Epidermal melanocyte (primary cell): ENCODE results near the gene FOXL2.

ENCODE experiments used
- DNase-seq: peaks from one replicate; pipeline ENCODE4 v3.0.0; 2011; ENCODE audit warnings: low spot score; ENCODE audit not compliant: insufficient read length

Gene FOXL2

DNA sequence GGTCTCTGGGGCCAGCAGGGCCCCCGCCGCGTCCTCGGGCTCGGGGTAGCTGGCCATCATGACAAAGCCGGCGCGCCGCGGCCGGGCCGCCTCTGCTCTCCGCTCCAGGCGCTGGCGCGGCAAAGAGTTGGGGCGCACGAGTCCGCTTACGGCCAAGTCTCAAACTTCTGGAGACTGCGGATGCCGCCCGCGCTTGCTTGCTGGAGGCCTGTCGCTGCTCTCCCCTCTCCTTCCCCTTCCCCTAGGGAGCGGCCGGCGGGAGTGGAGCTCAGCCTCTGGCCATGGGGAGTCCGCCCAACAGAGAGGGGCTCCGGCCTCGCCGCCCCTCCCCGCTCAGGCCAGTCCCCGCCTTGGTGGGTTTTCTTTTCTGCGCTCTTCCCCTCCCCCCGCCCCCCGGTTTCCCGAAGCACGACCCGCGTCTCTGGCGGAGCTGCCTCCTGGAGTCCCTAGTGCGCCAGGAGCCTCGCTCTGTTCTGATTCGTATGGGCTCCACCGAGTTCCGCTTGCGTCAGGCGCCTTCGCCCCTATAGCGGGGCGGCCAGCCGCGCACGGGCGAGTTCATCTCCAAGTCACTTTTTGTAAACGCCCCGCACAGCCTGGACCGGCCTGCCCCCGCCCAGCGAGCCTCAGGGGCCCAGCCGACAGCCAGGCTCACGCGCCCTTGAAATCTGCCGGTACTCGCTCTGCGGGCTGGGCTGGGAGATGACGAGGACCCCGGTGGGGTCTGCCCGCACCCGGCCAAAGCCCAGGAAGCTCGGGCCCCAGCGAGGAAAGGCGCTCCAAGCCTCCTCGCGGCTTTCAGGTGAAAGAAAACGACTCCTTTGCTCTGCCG is at the start of gene FOXL2, which contains the start of gene FOXL2NB:
TSS of gene FOXL2 (minus strand) at position 475 of the 832 bp plus-strand sequence. CDS start at position 60, 415 bp downstream.
TSS of gene FOXL2NB (plus strand) at position 555 of the 832 bp plus-strand sequence. CDS start at position 703, 148 bp downstream.
- DNase-seq = no peak

DNA sequence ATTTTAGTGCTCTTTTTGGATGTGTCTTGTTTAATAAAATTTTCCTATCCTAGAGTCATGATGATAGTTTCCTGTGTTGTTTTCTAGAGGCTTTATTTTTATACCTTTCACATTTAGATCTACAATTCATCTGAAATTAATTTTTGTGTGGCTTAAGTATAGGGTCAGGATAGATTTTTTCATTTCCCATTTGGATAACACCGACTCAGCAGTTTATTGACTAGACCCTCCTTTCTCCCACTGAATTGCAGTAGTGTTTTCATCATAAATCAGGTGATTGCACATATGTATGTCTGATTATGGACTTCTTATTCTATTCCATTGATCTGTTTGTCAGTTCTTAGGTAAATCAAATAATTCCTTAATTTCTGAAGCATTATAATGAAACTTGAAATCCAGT is 48.8 kb upstream of the FOXL2 start:
- DNase-seq = no peak

DNA sequence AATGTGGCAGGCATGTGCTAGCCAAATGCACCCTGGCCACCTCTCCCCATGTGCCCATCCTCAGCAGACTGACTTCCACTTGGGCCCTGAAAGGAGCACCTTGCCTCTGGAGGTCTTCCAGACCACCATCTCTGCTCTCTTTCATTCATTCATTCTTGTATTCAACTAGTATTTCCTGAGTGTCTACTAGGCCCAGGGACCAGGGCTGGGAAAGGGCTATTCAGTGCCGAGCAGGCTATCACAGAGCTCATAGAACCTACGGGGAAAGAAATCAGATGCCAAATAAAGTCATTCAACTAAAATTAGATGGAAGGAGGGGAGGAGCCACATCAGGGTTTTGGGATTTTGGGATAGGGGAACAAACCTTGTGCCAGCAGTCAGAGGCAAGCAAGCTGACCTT is 40.2 kb upstream of the FOXL2 start:
- DNase-seq = no peak

GRCh38 chr3:138985932-138986331 is 39.0 kb upstream of the FOXL2 start:
- no peak for DNase-seq

- no peak for DNase-seq
These were observed 37.9 kb upstream of the FOXL2 start for GRCh38 chr3:138984816-138985215.

DNA sequence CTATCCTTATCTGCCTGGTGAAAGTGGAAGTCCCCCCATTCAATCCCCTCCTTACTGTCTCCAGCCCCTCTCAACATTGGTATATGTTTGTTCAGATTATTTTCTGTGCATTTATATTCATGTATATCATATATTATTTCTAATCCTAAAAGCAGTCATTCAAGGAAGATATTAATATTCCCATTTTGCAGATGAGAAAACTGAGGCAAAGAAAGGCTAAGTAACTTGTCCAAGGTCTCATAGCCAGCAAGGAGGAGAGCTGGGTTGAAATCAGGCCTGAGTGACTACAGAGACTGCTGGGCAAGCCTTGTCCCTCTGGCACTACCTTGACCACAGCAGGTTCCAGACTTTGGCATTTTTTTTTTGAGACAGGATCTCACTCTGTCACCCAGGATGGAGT is 29.1 kb upstream of the FOXL2 start:
- DNase-seq = no peak

DNA sequence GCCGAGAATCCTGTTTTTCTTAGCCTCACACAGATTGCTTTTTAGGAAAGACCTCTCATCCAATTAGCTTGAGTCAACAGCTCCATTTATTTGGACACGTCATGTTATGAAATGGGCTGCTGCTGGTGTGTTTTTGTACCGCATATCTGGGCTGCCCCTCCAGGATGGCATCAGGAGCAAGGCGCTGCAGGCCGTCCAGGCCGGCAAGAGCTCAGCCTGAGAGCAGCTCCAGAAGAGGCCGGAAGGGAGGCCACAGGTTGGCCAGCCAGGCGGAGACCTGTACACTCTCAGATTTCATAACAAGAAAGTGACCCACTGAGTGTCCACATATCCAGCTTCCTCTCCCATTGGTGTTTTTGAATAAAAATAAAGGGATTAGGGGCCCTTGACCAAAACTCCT is 28.4 kb upstream of the FOXL2 start:
- no peak for DNase-seq

GRCh38 chr3:138974462-138974861 is 27.5 kb upstream of the FOXL2 start:
- no peak for DNase-seq

DNA sequence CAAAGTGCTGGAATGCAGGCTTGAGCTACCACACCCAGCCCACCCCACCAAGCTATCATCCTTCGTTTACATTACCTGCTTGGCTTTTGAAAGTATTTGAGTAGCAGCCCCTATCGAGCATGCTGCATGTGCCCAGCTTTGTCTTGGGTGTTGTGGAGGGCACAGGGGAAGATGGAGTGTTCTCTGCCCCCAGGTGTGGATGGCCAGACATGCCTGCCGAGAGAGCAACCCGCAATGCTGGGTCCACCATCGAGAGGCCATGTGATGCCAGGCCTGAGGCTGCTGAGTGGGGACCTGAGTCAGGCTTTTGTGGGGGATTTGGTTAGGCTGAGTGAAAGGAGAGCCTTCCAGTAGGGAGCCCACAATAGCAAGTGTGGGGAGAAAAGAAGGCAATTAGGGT is 26.0 kb upstream of the FOXL2 start:
- DNase-seq = no peak

DNA sequence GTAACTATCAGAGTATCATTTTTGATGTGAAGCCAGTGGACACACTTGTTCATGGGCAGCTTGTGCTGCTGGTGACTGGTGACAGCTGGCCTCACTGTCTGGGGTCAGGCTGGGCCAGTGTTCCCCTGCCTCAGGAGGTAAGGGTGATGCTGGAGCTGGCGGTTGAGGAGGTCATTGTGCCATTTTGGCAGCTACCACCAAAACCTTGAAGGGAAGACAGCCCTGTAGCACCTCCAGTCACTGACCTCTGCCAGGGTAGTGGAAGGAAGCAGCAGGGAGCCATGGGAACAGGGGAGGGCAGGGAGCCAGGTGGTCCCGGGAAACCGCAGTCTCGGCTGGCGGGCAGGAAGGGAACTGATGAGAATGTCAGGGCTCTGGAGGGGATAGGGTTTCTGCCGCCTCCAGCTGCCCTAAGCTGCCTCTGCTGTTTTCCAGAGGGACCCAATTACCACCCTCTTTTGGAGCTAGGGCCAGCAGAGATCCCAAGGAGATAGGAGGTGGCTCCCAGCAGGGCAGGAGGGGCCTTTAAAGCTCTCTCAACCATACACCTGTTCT is 24.9 kb upstream of the FOXL2 start:
- no peak for DNase-seq

DNA sequence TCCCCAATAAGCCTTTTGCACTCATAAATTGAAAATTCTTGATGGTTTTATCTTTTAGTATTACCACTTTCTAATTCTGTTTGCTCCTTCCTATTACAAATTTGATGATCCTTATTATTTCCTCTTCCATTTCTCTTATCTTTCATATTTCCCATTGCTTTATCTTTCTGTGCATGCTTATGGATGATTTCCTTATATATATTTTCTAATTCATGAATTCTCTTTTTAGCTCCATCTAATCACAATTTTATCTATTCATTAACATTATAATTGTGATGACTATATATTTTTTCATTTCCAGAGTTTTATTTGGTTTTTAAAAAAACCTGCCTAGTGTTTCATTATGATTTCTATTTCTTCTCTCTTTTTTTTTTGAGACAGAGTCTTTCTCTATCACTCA is 18.0 kb upstream of the FOXL2 start:
- DNase-seq = no peak

- no peak for DNase-seq
These were observed 17.3 kb upstream of the FOXL2 start for GRCh38 chr3:138964264-138964663.

GRCh38 chr3:138962854-138963560 is 16.1 kb upstream of the FOXL2 start:
- no peak for DNase-seq

DNA sequence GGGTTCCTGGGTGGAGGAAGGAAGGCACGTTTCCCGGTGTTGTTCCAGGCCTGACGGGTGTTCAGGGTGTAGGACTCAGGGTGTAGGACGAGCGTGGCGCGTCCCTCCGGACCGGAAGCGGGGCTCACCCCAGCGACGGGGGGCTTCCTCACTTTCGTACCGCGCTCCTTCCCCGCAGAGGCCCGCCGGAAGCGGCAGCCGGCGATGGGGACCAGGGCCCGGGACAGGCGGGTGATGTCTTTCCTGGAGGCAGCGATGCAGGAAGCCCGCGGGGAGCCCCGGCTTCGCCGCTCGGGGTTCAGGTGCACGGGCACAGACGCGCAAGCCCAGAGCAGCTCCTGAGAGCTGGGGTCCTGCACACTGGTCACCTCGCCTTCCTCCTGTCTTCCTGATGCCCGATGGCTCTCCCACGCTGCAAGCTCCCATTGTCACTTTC is 13.5 kb upstream of the FOXL2 start:
- no peak for DNase-seq

GRCh38 chr3:138950701-138951100 is 3.8 kb upstream of the FOXL2 start:
- DNase-seq = no peak

DNA sequence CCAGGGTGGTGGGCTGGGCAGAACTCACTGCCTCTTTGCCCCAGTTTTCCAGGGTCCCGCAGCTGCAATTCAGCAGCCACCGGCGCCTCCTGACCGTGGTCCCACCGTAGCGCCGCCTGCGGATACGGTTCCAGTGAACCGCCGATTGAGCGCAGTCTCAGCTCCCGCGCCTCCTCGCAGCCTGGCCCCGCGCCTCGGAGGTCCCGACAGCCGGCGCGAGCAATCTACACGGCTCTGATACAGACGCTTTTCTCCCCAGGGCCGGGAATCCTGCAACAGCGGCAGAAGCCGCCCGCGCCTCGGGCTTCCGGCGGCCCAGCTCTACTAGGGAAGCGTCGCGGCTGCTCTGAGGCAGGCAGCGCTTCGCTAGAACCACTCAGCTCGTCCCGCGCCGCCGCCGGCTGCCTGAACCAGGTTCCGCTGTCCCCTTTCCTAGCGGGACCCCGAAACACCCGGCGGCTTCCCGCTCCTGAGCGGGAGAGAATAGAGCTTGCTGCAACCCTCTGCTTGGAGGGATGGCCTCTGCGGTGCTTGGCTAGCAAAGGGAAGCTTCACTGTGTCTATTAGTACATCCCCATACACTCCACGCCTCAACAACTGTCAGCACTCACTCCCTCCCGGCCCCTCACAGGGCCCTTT is 3.2 kb upstream of the FOXL2 start:
- peak; percentile 57 for DNase-seq

GRCh38 chr3:138949445-138950005 is 2.6 kb upstream of the FOXL2 start:
- no peak for DNase-seq

DNA sequence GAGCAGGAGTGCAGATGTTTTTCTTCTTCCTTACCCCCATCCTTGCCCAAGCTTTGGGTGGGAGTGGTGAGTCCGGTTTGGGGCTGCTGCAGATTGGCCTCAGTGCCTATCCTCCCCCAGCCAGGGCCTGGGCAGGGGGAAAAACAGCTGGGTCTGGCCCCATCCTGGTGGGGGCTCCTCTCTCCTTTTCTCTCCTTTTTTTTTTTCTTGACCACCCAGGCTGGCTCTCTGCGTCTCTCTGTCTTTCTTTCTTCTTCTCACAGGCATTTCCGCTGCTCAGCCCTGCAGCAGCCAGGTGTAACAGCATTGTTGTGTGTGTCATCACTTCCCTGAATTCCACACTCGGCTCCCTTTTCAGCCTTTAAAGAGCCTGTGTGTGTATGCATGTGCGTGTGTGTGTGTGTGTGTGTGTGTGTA is 2.1 kb upstream of the FOXL2 start:
- no peak for DNase-seq

GRCh38 chr3:138948371-138949001 is 1.5 kb upstream of the FOXL2 start:
- DNase-seq = no peak

GRCh38 chr3:138947495-138948121 is 671 bp upstream of the FOXL2 start:
- no peak for DNase-seq
